H1 (cell line): ENCODE data around the gene GRIN3A. TPM values are rescaled to one million over a fixed set of nuclear protein-coding genes. Genes with fewer than 3 reads are reported as not detected.

ENCODE experiments used
- CTCF ChIA-PET: fragments of 300-600 bp; sonication (Branson Sonifier 250); formaldehyde crosslinking; loops from one replicate; lab custom pipeline; 2021; ENCODE audit not compliant: partially characterized antibody; lab: Charles Lee
- POLR2A ChIA-PET: fragments of 300-600 bp; sonication (Branson Sonifier 250); formaldehyde crosslinking; loops from one replicate; lab custom pipeline; 2021; ENCODE audit warnings: inconsistent platforms; ENCODE audit not compliant: partially characterized antibody; lab: Charles Lee
- DNase-seq, 2 experiments: peaks; one replicate each; pipeline versions ENCODE4 v3.0.0 to v3.0.0-alpha.2; 2010 to 2022; ENCODE audit warnings: low spot score in 2 of 2, low read depth in 1 of 2, mixed read lengths in 1 of 2
- FAIRE-seq: peaks from 2 replicates; lab custom pipeline; 2011; peaks lifted over from hg19 to GRCh38; lab: Jason Lieb, UNC
- H2AFZ ChIP-seq: 2 replicates; pipeline ENCODE4 v1.8.1; 2012; ENCODE audit warnings: low read length, inconsistent platforms
- H2AK5ac ChIP-seq: 2 replicates; pipeline ENCODE4 v1.6.1; 2013; ENCODE audit warnings: low read depth, low read length
- H2BK120ac ChIP-seq: replicated peaks from 2 replicates; pipeline ENCODE3; 2013; ENCODE audit warnings: low read depth, low read length, inconsistent platforms
- H2BK12ac ChIP-seq: 2 replicates; pipeline ENCODE4 v1.6.1; 2013; ENCODE audit warnings: low read depth, low read length
- H2BK15ac ChIP-seq: 2 replicates; pipeline ENCODE4 v1.6.1; 2013; ENCODE audit warnings: low read length
- H2BK20ac ChIP-seq: 2 replicates; pipeline ENCODE4 v1.6.1; 2013; ENCODE audit warnings: low read length
- H2BK5ac ChIP-seq: 2 replicates; pipeline ENCODE4 v1.6.1; 2013; ENCODE audit warnings: low read depth, low read length
- H3K14ac ChIP-seq: 2 replicates; pipeline ENCODE4 v1.6.1; 2013; ENCODE audit warnings: inconsistent platforms; ENCODE audit not compliant: insufficient read length
- H3K18ac ChIP-seq: 2 replicates; pipeline ENCODE4 v1.6.1; 2013; ENCODE audit warnings: low read length; ENCODE audit errors: extremely low read depth
- H3K23ac ChIP-seq: 2 replicates; pipeline ENCODE4 v1.6.1; 2013; ENCODE audit warnings: inconsistent platforms; ENCODE audit not compliant: insufficient read length
- H3K23me2 ChIP-seq: 2 replicates; pipeline ENCODE4 v1.6.1; 2013; ENCODE audit warnings: low read depth, low read length
- H3K27ac ChIP-seq: 2 replicates; pipeline ENCODE4 v1.6.1; 2011; ENCODE audit warnings: low read depth, low read length, inconsistent platforms
- H3K27me3 ChIP-seq, 4 experiments: replicated peaks in 1 of 4; 1 replicate in 1 of 4; 2 replicates in 3 of 4; pipeline versions ENCODE4 v1.6.1 to v1.8.1; 2011 to 2013; ENCODE audit warnings: low read length in 3 of 4, mild to moderate bottlenecking in 3 of 4, inconsistent platforms in 2 of 4, mixed read lengths in 2 of 4, moderate library complexity in 1 of 4; ENCODE audit not compliant: control insufficient read depth in 3 of 4, insufficient read depth in 3 of 4; ENCODE audit errors: extremely low read depth in 1 of 4
- H3K36me3 ChIP-seq, 4 experiments: 2 replicates each; pipeline versions ENCODE4 v1.6.1 to v1.8.1; 2011 to 2013; ENCODE audit warnings: mild to moderate bottlenecking in 4 of 4, low read length in 3 of 4, moderate library complexity in 2 of 4, control low read depth in 1 of 4, inconsistent platforms in 1 of 4; ENCODE audit not compliant: insufficient read depth in 4 of 4, control insufficient read depth in 2 of 4
- H3K4ac ChIP-seq: replicated peaks from 2 replicates; pipeline ENCODE3; 2013; ENCODE audit warnings: low read length, low read depth, mixed read lengths, inconsistent platforms; ENCODE audit not compliant: insufficient read length
- H3K4me1 ChIP-seq, 4 experiments: replicated peaks in 1 of 4; 1 replicate in 1 of 4; 2 replicates in 3 of 4; pipeline versions ENCODE4 v1.6.1 to v1.8.1; 2011 to 2013; ENCODE audit warnings: low read length in 3 of 4, inconsistent platforms in 2 of 4, mixed read lengths in 1 of 4; ENCODE audit not compliant: insufficient read depth in 4 of 4, control insufficient read depth in 3 of 4
- H3K4me2 ChIP-seq, 2 experiments: 2 replicates each; pipeline versions ENCODE4 v1.6.1 to v1.8.1; 2011 to 2013; ENCODE audit warnings: low read depth in 2 of 2, low read length in 2 of 2, control low read depth in 1 of 2, inconsistent platforms in 1 of 2, mild to moderate bottlenecking in 1 of 2; ENCODE audit not compliant: insufficient read depth in 1 of 2
- H3K4me3 ChIP-seq, 4 experiments: fragments of 200-600, 300-600 bp in 1 of 4; sonication (generic), shearing (Covaris generic), sonication (Bioruptor Twin) in 1 of 4; 2 replicates each; pipeline versions ENCODE4 v1.5.1 to v1.8.1; 2011 to 2016; ENCODE audit warnings: low read length in 4 of 4, low read depth in 3 of 4, control low read depth in 2 of 4, inconsistent platforms in 2 of 4, mild to moderate bottlenecking in 2 of 4, mixed read lengths in 1 of 4, moderate library complexity in 1 of 4; ENCODE audit not compliant: insufficient read depth in 2 of 4; ENCODE audit errors: extremely low read depth in 1 of 4
- H3K56ac ChIP-seq: replicated peaks from 2 replicates; pipeline ENCODE3; 2013; ENCODE audit warnings: low read depth, mild to moderate bottlenecking, mixed read lengths, low read length, inconsistent platforms; ENCODE audit not compliant: insufficient read length
- H3K79me1 ChIP-seq: 2 replicates; pipeline ENCODE4 v1.6.1; 2013; ENCODE audit warnings: low read depth, low read length, control low read depth
- H3K79me2 ChIP-seq, 2 experiments: 2 replicates each; pipeline versions ENCODE4 v1.6.1 to v1.8.1; 2012 to 2013; ENCODE audit warnings: low read length in 2 of 2, mild to moderate bottlenecking in 2 of 2, inconsistent platforms in 1 of 2; ENCODE audit not compliant: insufficient read depth in 2 of 2, control insufficient read depth in 1 of 2
- H3K9ac ChIP-seq, 4 experiments: replicated peaks in 1 of 4; 1 replicate in 1 of 4; 2 replicates in 3 of 4; pipeline versions ENCODE4 v1.6.1 to v1.8.1; 2011 to 2013; ENCODE audit warnings: low read depth in 3 of 4, low read length in 3 of 4, control low read depth in 2 of 4, mild to moderate bottlenecking in 2 of 4, moderate library complexity in 2 of 4, inconsistent platforms in 1 of 4; ENCODE audit errors: extremely low read depth in 1 of 4
- H3K9me3 ChIP-seq, 2 experiments: 2 replicates each; pipeline versions ENCODE4 v1.6.1 to v1.8.1; 2012 to 2013; ENCODE audit warnings: mild to moderate bottlenecking in 2 of 2, moderate library complexity in 2 of 2, control low read depth in 1 of 2, inconsistent platforms in 1 of 2, low read depth in 1 of 2, low read length in 1 of 2, mixed read lengths in 1 of 2; ENCODE audit not compliant: insufficient read depth in 2 of 2
- H4K20me1 ChIP-seq, 2 experiments: replicated peaks in 1 of 2; 2 replicates each; pipeline versions ENCODE3 to v1.8.1; 2011 to 2013; ENCODE audit warnings: inconsistent platforms in 2 of 2, low read length in 2 of 2, mild to moderate bottlenecking in 1 of 2; ENCODE audit not compliant: insufficient read depth in 2 of 2, control insufficient read depth in 1 of 2
- H4K5ac ChIP-seq: 2 replicates; pipeline ENCODE4 v1.6.1; 2013; ENCODE audit warnings: low read length, low read depth, mixed read lengths, inconsistent platforms; ENCODE audit not compliant: insufficient read length
- H4K8ac ChIP-seq: 2 replicates; pipeline ENCODE4 v1.8.0; 2013; ENCODE audit warnings: mild to moderate bottlenecking, moderate library complexity, low read length, inconsistent platforms; ENCODE audit not compliant: insufficient read depth; ENCODE audit errors: extremely low read depth
- H4K91ac ChIP-seq: replicated peaks from 2 replicates; pipeline ENCODE3; 2013; ENCODE audit warnings: low read length, mixed read lengths, inconsistent platforms; ENCODE audit not compliant: insufficient read length
- ASH2L ChIP-seq: fragments of 200-600, 300-600 bp; sonication (generic); IDR thresholded peaks from one replicate; pipeline ENCODE4 v1.7.1; 2017; ENCODE audit warnings: low read length
- CEBPB ChIP-seq: IDR thresholded peaks from 2 replicates; pipeline ENCODE4 v1.6.1; 2012; ENCODE audit warnings: low read depth, low read length
- EP300 ChIP-seq, 2 experiments: IDR thresholded peaks; 1 replicate in 1 of 2; 2 replicates in 1 of 2; pipeline ENCODE4 v1.6.1; 2011 to 2012; ENCODE audit warnings: low read depth in 2 of 2, low read length in 2 of 2, mild to moderate bottlenecking in 2 of 2, borderline replicate concordance in 1 of 2, inconsistent platforms in 1 of 2, moderate library complexity in 1 of 2
- FOSL1 ChIP-seq: IDR thresholded peaks from 2 replicates; pipeline ENCODE4 v1.6.1; 2011; ENCODE audit warnings: mild to moderate bottlenecking, low read depth, low read length, moderate library complexity; ENCODE audit not compliant: insufficient read depth
- JUND ChIP-seq: IDR thresholded peaks from 2 replicates; pipeline ENCODE4 v1.6.1; 2011; ENCODE audit warnings: mild to moderate bottlenecking, improper control_type of control experiment, low read length
- KDM4A ChIP-seq: IDR thresholded peaks from one replicate; pipeline ENCODE4 v1.7.1; 2012; ENCODE audit warnings: low read depth, mild to moderate bottlenecking, moderate library complexity, low read length, inconsistent platforms; ENCODE audit not compliant: severe bottlenecking
- MAFK ChIP-seq: IDR thresholded peaks from 2 replicates; pipeline ENCODE4 v1.6.1; 2012; ENCODE audit warnings: low read depth, mild to moderate bottlenecking, improper control_type of control experiment, low read length
- NRF1 ChIP-seq: IDR thresholded peaks from 2 replicates; pipeline ENCODE4 v1.6.1; 2011; ENCODE audit warnings: mild to moderate bottlenecking, low read depth, low read length, improper control_type of control experiment
- POU5F1 ChIP-seq: IDR thresholded peaks from 2 replicates; pipeline ENCODE4 v1.6.1; 2011; ENCODE audit warnings: low read depth, mild to moderate bottlenecking, low read length, moderate library complexity
- RBBP5 ChIP-seq: IDR thresholded peaks from 2 replicates; pipeline ENCODE4 v1.7.1; 2012; ENCODE audit warnings: low read depth, mild to moderate bottlenecking, inconsistent platforms, low read length, moderate library complexity, borderline replicate concordance
- RXRA ChIP-seq: IDR thresholded peaks from 2 replicates; pipeline ENCODE4 v1.6.1; 2011; ENCODE audit warnings: low read depth, mild to moderate bottlenecking, low read length, moderate library complexity; ENCODE audit not compliant: insufficient read depth
- SP2 ChIP-seq: IDR thresholded peaks from 2 replicates; pipeline ENCODE4 v1.6.1; 2012; ENCODE audit warnings: mild to moderate bottlenecking, low read length, inconsistent platforms
- WGBS, 2 experiments: shearing (Covaris generic) in 1 of 2; methylation state at CpG; one replicate each; pipeline versions ENCODE4 v1.1.6 to v1.1.7; 2013 to 2015; ENCODE audit warnings: low lambda C conversion rate in 2 of 2, mixed read lengths in 2 of 2, inconsistent platforms in 1 of 2, low coverage in 1 of 2, missing lambda C conversion rate in 1 of 2; ENCODE audit not compliant: insufficient replicate concordance in 2 of 2, insufficient coverage in 1 of 2, insufficient read length in 1 of 2; ENCODE audit errors: extremely low coverage in 1 of 2, missing lambda C conversion rate in 1 of 2; 5-methylcytosine and 5-hydroxymethylcytosine counted together
- polyA plus RNA-seq, 7 experiments: library from polyadenylated mRNA; depleted of rRNA in 3 of 7; stranded (reverse) in 5 of 7; unstranded in 2 of 7; fragments of >200 nt in 5 of 7; fragments of 200-250 nt in 2 of 7; gene quantifications; 1 replicate in 5 of 7; 2 replicates in 1 of 7; 4 replicates in 1 of 7; pipeline versions ENCODE4 v1.2.1 to v1.2.3, GENCODE V29; 2011 to 2013; ENCODE audit warnings: missing spikeins in 2 of 7, mixed read lengths in 2 of 7
- total RNA-seq: library from RNA; stranded (reverse); fragmentation: NEBNext Ultra II Directional; extraction: Animal tissue kit (Norgen Biotek cat#: 25700); gene quantifications from 2 replicates; pipeline ENCODE4 v1.2.1, GENCODE V29; 2021
- TF ChIP-seq, protein P1 (sequence below), 3 experiments: IDR thresholded peaks; 1 replicate in 2 of 3; 2 replicates in 1 of 3; pipeline versions ENCODE4 v1.5.1 to v1.6.1; 2011; ENCODE audit warnings: low read length in 3 of 3, mild to moderate bottlenecking in 3 of 3, inconsistent platforms in 2 of 3, low read depth in 1 of 3, moderate library complexity in 1 of 3; ENCODE audit not compliant: insufficient read depth in 1 of 3; ENCODE audit errors: control extremely low read depth in 1 of 3

The GRIN3A gene
- total and polyA plus RNA-seq, 2 of the 8 experiments (the other 6 are each of a cell fraction or from before 2014, with no cell fraction given), result 0.04 TPM; not detected in 1

DNA sequence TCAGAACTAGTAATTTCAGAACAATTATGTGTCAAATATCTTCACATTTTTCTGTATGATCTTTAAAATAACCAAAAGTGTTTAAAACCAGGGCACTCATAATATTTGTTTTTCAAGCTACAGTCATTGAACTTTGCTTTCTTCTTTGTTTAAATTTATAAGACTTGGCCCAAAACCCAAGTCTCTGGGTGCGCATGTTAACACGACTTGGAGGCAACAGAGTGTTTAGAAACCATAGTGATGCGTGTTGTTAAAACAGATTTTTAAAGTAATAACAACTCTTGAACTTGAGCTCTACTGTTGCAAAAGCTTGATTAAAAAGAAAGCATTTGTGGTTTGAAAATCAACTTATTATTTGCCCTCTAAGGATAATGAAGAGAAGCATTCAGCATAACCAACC is 26.0 kb upstream of the GRIN3A start:
- H3K36me3 ChIP-seq, result no peaks in the 10 kb centered on the region
- H3K79me1 ChIP-seq, result no peaks in the 10 kb centered on the region
- no peak overlapping the region for H3K18ac ChIP-seq
- H3K4me2 ChIP-seq, result no peak overlapping the region
- no peak overlapping the region for H2AK5ac ChIP-seq
- no peaks in the 10 kb centered on the region for H3K9me3 ChIP-seq
- H3K23me2 ChIP-seq, result no peaks in the 10 kb centered on the region
- H3K27ac ChIP-seq, result no peak overlapping the region
- 85% methylated on average over 3 of the region's 3 CpGs; no CpG with 5 or more reads in 1 of the 2 experiments for WGBS, 2 experiments
- H2AFZ ChIP-seq, result no peak overlapping the region
- no peaks in the 10 kb centered on the region for H4K20me1 ChIP-seq
- no peak overlapping the region for H3K4me3 ChIP-seq
- H3K27me3 ChIP-seq, result no peaks in the 10 kb centered on the region
- no peak overlapping the region for H2BK120ac ChIP-seq
- H3K14ac ChIP-seq, result no peak overlapping the region
- DNase-seq (no peak), FAIRE-seq (no peak)
- ChIA-PET CTCF (no interaction called here), POLR2A (no interaction called here)
- H3K56ac ChIP-seq, result no peak overlapping the region
- H2BK5ac ChIP-seq, result no peak overlapping the region
- no peak overlapping the region for H3K23ac ChIP-seq
- no peak overlapping the region for H4K8ac ChIP-seq
- H2BK20ac ChIP-seq, result no peak overlapping the region
- H4K91ac ChIP-seq, result no peak overlapping the region
- no peak overlapping the region for H3K9ac ChIP-seq
- H2BK12ac ChIP-seq, result no peak overlapping the region
- H4K5ac ChIP-seq, result no peak overlapping the region
- H3K4me1 ChIP-seq, result no peaks in the 10 kb centered on the region
- H3K79me2 ChIP-seq, result no peaks in the 10 kb centered on the region
- H2BK15ac ChIP-seq, result no peak overlapping the region
- H3K4ac ChIP-seq, result no peak overlapping the region
- TF ChIP-seq MAFK (no peak), ASH2L (no peak), JUND (no peak), EP300 (IDR thresholded peaks at IDR 0.05; ENCODE audit: borderline replicate concordance in 1 of 2, low read depth in 2 of 2, low read length in 2 of 2) (no peak), POU5F1 (no peak), RXRA (no peak), FOSL1 (no peak), SP2 (no peak), CEBPB (no peak), KDM4A (no peak), NRF1 (no peak), RBBP5 (no peak)
- TF ChIP-seq, protein P1, sequence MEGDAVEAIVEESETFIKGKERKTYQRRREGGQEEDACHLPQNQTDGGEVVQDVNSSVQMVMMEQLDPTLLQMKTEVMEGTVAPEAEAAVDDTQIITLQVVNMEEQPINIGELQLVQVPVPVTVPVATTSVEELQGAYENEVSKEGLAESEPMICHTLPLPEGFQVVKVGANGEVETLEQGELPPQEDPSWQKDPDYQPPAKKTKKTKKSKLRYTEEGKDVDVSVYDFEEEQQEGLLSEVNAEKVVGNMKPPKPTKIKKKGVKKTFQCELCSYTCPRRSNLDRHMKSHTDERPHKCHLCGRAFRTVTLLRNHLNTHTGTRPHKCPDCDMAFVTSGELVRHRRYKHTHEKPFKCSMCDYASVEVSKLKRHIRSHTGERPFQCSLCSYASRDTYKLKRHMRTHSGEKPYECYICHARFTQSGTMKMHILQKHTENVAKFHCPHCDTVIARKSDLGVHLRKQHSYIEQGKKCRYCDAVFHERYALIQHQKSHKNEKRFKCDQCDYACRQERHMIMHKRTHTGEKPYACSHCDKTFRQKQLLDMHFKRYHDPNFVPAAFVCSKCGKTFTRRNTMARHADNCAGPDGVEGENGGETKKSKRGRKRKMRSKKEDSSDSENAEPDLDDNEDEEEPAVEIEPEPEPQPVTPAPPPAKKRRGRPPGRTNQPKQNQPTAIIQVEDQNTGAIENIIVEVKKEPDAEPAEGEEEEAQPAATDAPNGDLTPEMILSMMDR (IDR thresholded peaks at IDR 0.05; ENCODE audit: control extremely low read depth in 1 of 3, insufficient read depth in 1 of 3, low read depth in 1 of 3, low read length in 3 of 3), result no peak
